ENCODE results near the gene MUC6. TPM values are rescaled to one million over a fixed set of nuclear protein-coding genes. Genes with fewer than 3 reads are reported as not detected.

The MUC6 gene, protein sequence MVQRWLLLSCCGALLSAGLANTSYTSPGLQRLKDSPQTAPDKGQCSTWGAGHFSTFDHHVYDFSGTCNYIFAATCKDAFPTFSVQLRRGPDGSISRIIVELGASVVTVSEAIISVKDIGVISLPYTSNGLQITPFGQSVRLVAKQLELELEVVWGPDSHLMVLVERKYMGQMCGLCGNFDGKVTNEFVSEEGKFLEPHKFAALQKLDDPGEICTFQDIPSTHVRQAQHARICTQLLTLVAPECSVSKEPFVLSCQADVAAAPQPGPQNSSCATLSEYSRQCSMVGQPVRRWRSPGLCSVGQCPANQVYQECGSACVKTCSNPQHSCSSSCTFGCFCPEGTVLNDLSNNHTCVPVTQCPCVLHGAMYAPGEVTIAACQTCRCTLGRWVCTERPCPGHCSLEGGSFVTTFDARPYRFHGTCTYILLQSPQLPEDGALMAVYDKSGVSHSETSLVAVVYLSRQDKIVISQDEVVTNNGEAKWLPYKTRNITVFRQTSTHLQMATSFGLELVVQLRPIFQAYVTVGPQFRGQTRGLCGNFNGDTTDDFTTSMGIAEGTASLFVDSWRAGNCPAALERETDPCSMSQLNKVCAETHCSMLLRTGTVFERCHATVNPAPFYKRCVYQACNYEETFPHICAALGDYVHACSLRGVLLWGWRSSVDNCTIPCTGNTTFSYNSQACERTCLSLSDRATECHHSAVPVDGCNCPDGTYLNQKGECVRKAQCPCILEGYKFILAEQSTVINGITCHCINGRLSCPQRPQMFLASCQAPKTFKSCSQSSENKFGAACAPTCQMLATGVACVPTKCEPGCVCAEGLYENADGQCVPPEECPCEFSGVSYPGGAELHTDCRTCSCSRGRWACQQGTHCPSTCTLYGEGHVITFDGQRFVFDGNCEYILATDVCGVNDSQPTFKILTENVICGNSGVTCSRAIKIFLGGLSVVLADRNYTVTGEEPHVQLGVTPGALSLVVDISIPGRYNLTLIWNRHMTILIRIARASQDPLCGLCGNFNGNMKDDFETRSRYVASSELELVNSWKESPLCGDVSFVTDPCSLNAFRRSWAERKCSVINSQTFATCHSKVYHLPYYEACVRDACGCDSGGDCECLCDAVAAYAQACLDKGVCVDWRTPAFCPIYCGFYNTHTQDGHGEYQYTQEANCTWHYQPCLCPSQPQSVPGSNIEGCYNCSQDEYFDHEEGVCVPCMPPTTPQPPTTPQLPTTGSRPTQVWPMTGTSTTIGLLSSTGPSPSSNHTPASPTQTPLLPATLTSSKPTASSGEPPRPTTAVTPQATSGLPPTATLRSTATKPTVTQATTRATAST (N-terminal part only)
- total RNA-seq (not detected), polyA plus RNA-seq (ENCODE audit: insufficient read length in 2 of 2) (1 to 10 TPM; 1.3 to 2.2 TPM)
- long read RNA-seq, donor 1: 0 reads
- long read RNA-seq, donor 2: 0 reads
- long read RNA-seq, donor 3: 0 reads
- long read RNA-seq, donor 4: 0 reads

DNA sequence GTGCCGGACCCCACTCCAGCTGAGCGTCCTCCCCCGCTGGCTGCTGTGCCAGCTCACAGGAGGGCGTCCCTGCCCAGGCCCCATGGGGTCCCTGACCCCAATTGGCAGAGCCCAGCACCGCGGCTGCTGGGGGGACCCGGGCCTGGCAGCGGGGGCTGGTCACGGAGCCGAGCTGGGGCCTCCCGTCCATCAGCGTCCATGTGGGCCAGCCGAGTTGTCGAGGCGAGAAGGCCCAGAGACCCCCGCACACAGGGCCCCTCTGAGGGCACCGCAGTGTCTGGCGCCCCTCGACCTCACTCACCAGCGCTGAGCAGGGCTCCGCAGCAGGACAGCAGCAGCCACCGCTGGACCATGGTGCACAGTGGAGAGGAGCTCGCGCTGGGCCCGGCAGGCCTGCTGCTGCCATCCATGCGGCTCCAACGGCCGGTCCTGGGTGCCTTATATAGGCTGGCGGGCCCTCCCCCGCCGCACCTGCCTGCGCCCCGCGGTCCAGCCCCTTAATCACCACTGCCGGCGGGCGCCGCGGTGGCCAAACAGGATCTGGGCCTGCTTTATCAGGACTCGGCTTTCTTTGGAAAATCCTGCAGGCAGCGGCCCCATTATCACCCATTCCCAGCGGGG lies at the start of gene MUC6:
MUC6 (minus strand) TSS at position 416 of the 621 bp plus-strand sequence; CDS start at position 353, 63 bp downstream.
- DNase-seq (ENCODE audit: low read depth in 4 of 6, low spot score in 6 of 6): no peak
- no peaks in the 10 kb centered on the region for H3K4me1 ChIP-seq (ENCODE audit: control insufficient read depth, insufficient read depth, low read length)
- H3K36me3 ChIP-seq (ENCODE audit: control insufficient read depth, insufficient read depth, low read length): peaks cover 8% of the 10 kb centered on the region
- WGBS (ENCODE audit: insufficient coverage): 63% methylated on average over 42 of the region's 42 CpGs
- no peaks in the 10 kb centered on the region for H3K9me3 ChIP-seq (ENCODE audit: control insufficient read depth, insufficient read depth, low read length)
- no peak within 1 kb of the TSS for H3K4me3 ChIP-seq (ENCODE audit: low read depth, low read length)
- no peak within 1 kb of the TSS for H3K27ac ChIP-seq (ENCODE audit: low read depth, low read length)
- no peaks in the 10 kb centered on the region for H3K27me3 ChIP-seq (ENCODE audit: control insufficient read depth, insufficient read depth, low read length)

DNA sequence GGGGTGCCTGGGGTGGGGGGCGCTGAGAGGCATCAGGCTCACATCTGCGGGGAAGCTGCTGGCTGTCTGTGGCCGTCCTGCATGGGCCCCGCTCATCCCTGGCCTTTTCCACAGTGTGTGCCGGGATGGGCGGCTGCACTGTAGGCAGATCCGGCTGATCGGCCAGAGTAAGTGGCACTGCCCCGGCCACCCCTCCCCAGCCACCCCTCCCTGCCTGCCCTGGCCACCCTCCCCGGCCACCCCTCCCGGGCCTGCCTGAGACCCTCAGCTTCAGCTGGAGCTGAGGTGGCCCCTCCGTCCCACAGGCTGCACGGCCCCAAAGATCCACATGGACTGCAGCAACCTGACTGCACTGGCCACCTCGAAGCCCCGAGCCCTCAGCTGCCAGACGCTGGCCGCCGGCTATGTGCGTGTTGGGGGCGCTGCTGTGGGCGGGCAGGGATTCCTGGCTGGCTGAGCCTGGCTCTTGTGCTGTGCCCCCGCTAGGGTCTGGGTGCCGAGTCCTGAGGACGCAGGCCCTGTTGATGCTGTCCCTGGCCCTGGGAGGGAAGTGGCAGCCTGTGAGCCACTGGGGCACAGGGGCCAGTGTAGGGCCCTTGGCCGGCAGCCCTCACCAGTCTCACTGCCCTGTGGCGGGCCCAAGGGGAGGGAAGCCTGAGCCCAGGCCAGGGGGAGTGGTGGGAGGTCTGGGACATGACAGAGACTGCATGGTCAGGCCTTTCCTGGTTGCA lies 49.1 kb upstream of the MUC6 start:
- H3K4me3 ChIP-seq (ENCODE audit: low read depth, low read length): no peak overlapping the region
- no peak overlapping the region for H3K27ac ChIP-seq (ENCODE audit: low read depth, low read length)
- no peaks in the 10 kb centered on the region for H3K27me3 ChIP-seq (ENCODE audit: control insufficient read depth, insufficient read depth, low read length)
- DNase-seq (ENCODE audit: low read depth in 4 of 6, low spot score in 6 of 6): no peak
- H3K4me1 ChIP-seq (ENCODE audit: control insufficient read depth, insufficient read depth, low read length): no peaks in the 10 kb centered on the region
- no peaks in the 10 kb centered on the region for H3K36me3 ChIP-seq (ENCODE audit: control insufficient read depth, insufficient read depth, low read length)
- 83% methylated on average over 25 of the region's 26 CpGs for WGBS (ENCODE audit: insufficient coverage)
- H3K9me3 ChIP-seq (ENCODE audit: control insufficient read depth, insufficient read depth, low read length): no peaks in the 10 kb centered on the region

DNA sequence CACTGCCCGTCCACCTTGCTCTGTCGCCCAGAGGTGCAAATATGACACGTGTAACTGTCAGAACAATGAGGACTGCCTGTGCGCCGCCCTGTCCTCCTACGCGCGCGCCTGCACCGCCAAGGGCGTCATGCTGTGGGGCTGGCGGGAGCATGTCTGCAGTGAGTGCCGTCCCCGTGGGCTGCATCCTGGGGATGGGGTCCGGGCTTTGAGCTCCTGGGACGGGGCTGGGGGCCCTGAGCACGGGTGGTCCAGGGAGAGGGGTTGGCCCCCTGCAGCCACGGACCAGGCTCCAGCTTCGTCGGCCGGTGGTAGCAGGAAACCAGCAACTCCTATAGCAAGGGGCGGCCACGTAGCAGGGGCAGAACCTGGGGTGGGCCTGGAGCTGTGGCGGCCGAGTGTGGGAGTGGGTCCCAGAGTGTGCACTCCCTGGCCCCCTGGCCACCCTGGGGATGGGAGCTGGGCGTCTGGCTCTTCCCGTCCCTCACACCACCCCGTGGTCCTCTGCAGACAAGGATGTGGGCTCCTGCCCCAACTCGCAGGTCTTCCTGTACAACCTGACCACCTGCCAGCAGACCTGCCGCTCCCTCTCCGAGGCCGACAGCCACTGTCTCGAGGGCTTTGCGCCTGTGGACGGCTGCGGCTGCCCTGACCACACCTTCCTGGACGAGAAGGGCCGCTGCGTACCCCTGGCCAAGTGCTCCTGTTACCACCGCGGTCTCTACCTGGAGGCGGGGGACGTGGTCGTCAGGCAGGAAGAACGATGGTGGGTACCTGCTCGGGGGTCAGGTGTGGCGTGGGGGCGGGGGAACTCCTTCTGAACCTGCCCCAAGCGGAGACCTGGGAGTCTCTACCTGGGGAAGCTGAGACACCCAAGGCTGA lies 48.3 kb upstream of the MUC6 start:
- DNase-seq (ENCODE audit: low read depth in 4 of 6, low spot score in 6 of 6): no peak
- WGBS (ENCODE audit: insufficient coverage): 84% methylated on average over 49 of the region's 49 CpGs

DNA sequence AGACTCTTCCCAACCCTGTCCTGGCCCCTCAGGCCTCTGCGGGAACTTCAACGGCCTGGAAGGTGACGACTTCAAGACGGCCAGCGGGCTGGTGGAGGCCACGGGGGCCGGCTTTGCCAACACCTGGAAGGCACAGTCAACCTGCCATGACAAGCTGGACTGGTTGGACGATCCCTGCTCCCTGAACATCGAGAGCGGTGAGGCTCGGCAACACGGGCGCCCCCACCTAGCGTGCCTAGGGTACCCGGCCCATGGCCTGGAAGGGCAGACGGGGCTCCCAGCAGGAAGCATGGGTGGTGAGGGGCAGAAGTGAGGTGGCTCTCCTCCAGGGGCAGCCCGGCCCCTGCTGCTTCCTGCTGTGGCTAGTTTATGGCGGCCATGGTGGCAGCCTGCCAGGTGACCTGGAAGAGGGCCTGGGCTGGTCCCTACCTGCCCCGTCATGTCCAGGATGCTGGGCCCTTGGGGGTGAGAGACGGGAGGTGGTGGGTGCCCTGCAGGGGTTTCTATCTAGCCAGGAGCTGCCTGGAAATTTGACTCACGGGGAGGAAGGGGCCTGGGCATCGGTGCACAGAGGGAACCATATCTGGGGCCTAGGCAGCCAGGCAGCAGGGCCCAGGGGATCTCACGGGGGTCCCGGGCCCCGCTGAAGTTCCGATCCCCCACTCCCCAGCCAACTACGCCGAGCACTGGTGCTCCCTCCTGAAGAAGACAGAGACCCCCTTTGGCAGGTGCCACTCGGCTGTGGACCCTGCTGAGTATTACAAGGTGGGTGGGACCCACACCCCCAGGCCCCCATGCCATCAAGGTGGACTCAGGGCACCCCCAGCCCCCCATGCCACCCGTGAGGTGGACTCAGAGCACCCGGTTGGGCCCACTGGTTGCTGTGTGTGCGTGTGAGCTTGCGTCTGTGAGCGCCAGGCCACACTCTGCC lies 47.4 kb upstream of the MUC6 start:
- WGBS (ENCODE audit: insufficient coverage): 82% methylated on average over 29 of the region's 34 CpGs
- H3K36me3 ChIP-seq (ENCODE audit: control insufficient read depth, insufficient read depth, low read length): no peaks in the 10 kb centered on the region
- no peaks in the 10 kb centered on the region for H3K9me3 ChIP-seq (ENCODE audit: control insufficient read depth, insufficient read depth, low read length)
- no peak for DNase-seq (ENCODE audit: low read depth in 4 of 6, low spot score in 6 of 6)
- H3K27ac ChIP-seq (ENCODE audit: low read depth, low read length): no peak overlapping the region
- H3K4me3 ChIP-seq (ENCODE audit: low read depth, low read length): no peak overlapping the region
- H3K4me1 ChIP-seq (ENCODE audit: control insufficient read depth, insufficient read depth, low read length): no peaks in the 10 kb centered on the region
- H3K27me3 ChIP-seq (ENCODE audit: control insufficient read depth, insufficient read depth, low read length): no peaks in the 10 kb centered on the region

More for the DNA sequence above, 48.3 kb upstream of the MUC6 start:
- Histone ChIP-seq H3K4me3 (ENCODE audit: low read depth, low read length) (no peak overlapping the region), H3K27me3 (ENCODE audit: control insufficient read depth, insufficient read depth, low read length) (no peaks in the 10 kb centered on the region), H3K36me3 (ENCODE audit: control insufficient read depth, insufficient read depth, low read length) (no peaks in the 10 kb centered on the region), H3K9me3 (ENCODE audit: control insufficient read depth, insufficient read depth, low read length) (no peaks in the 10 kb centered on the region), H3K27ac (ENCODE audit: low read depth, low read length) (no peak overlapping the region), H3K4me1 (ENCODE audit: control insufficient read depth, insufficient read depth, low read length) (no peaks in the 10 kb centered on the region)

DNA sequence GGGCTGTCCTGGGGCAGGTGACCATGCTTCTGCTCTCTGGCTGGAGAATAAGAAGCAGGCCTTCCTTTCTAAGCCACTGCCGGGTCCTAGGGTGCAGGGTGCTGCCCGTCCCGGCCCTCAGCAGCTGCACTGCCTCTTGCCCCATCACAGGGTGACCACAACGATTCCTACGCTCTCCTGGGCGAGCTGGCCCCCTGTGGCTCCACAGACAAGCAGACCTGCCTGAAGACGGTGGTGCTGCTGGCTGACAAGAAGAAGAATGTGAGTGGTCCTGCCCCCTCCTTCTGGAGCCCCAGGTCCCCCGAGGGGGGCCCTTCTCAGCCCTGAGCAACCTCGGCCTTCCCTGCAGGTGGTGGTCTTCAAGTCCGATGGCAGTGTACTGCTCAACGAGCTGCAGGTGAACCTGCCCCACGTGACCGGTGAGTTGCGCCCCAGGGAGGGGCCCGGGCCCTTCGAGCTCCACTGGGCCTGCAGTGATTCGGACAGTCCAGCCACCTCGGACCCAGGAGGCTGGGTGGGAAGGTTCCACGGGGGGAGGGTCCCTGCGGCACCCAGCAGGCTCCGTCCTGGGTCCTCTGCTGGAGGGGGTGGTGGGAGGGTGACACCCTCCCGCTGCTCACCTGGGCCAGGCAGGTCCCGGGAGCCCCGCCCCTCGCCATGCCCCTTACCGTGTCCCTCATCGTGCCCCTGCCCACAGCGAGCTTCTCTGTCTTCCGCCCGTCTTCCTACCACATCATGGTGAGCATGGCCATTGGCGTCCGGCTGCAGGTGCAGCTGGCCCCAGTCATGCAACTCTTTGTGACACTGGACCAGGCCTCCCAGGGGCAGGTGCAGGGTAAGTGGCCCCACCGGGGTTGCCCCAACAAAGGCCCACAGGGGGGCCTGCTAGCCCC lies 46.5 kb upstream of the MUC6 start:
- no peak for DNase-seq (ENCODE audit: low read depth in 4 of 6, low spot score in 6 of 6)
- 73% methylated on average over 32 of the region's 33 CpGs for WGBS (ENCODE audit: insufficient coverage)
- no peak overlapping the region for H3K4me3 ChIP-seq (ENCODE audit: low read depth, low read length)
- no peaks in the 10 kb centered on the region for H3K9me3 ChIP-seq (ENCODE audit: control insufficient read depth, insufficient read depth, low read length)
- no peaks in the 10 kb centered on the region for H3K4me1 ChIP-seq (ENCODE audit: control insufficient read depth, insufficient read depth, low read length)
- no peaks in the 10 kb centered on the region for H3K27me3 ChIP-seq (ENCODE audit: control insufficient read depth, insufficient read depth, low read length)
- no peak overlapping the region for H3K27ac ChIP-seq (ENCODE audit: low read depth, low read length)
- no peaks in the 10 kb centered on the region for H3K36me3 ChIP-seq (ENCODE audit: control insufficient read depth, insufficient read depth, low read length)

DNA sequence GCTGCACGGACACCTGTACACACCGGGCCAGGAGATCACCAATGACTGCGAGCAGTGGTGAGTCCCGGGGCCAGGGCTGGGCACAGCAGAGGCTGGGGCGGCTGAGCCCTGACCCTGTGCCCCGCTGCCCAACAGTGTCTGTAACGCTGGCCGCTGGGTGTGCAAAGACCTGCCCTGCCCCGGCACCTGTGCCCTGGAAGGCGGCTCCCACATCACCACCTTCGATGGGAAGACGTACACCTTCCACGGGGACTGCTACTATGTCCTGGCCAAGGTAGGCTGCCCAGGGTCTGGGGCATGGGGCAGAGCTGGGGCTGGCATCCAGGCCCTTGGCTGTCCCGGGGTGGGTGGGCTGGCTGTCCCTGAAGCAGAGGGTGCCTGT lies 45.8 kb upstream of the MUC6 start:
- WGBS (ENCODE audit: insufficient coverage): 87% methylated on average over 14 of the region's 14 CpGs
- Histone ChIP-seq H3K4me3 (ENCODE audit: low read depth, low read length) (no peak overlapping the region), H3K27ac (ENCODE audit: low read depth, low read length) (no peak overlapping the region), H3K36me3 (ENCODE audit: control insufficient read depth, insufficient read depth, low read length) (no peaks in the 10 kb centered on the region), H3K4me1 (ENCODE audit: control insufficient read depth, insufficient read depth, low read length) (no peaks in the 10 kb centered on the region), H3K9me3 (ENCODE audit: control insufficient read depth, insufficient read depth, low read length) (no peaks in the 10 kb centered on the region), H3K27me3 (ENCODE audit: control insufficient read depth, insufficient read depth, low read length) (no peaks in the 10 kb centered on the region)
- DNase-seq (ENCODE audit: low read depth in 4 of 6, low spot score in 6 of 6): no peak
